HG03095 (cell line): ENCODE measurements around the gene PHETA1.
"Not testable (repeated sequence)": the region's sequence is repeated elsewhere in the genome, so short reads cannot be mapped to it uniquely, and the experiment has no call there.

ENCODE experiments used
- ATAC-seq: cut with Tn5 transposase; IDR thresholded peaks from one replicate; pipeline ENCODE4 v1.9.1; 2021; ENCODE audit warnings: moderate library complexity; ENCODE audit not compliant: unreplicated experiment

The PHETA1 gene

GRCh38 chr12:111405859-111406473 is 37.1 kb upstream of the PHETA1 start, which contains the start of gene SH2B3:
Gene SH2B3 (plus strand): TSS chr12:111405923. CDS start chr12:111418146, 12,223 bp downstream.
- ATAC-seq, result no peak

GRCh38 chr12:111405149-111405858 is 36.4 kb upstream of the PHETA1 start:
- peak; percentile 45 for ATAC-seq

- ATAC-seq, result peak; percentile 3
Measured at GRCh38 chr12:111404362-111405148, 35.7 kb upstream of the PHETA1 start.

GRCh38 chr12:111402490-111402824 is 33.6 kb upstream of the PHETA1 start:
- ATAC-seq, result not testable (repeated sequence)

- ATAC-seq, result no peak
Measured at GRCh38 chr12:111401167-111401605, 32.3 kb upstream of the PHETA1 start.

GRCh38 chr12:111399741-111400404 is 31.0 kb upstream of the PHETA1 start:
- not testable (repeated sequence) for ATAC-seq

- ATAC-seq, result no peak
Measured at GRCh38 chr12:111398530-111398929, 29.6 kb upstream of the PHETA1 start.

GRCh38 chr12:111396726-111397445 is 28.0 kb upstream of the PHETA1 start:
- peak; percentile 46 for ATAC-seq

GRCh38 chr12:111396271-111396670 is 27.4 kb upstream of the PHETA1 start:
- ATAC-seq, result not testable (repeated sequence)

- ATAC-seq, result no peak
Measured at GRCh38 chr12:111395336-111396187, 26.7 kb upstream of the PHETA1 start.

- no peak for ATAC-seq
Measured at GRCh38 chr12:111394480-111394879, 25.6 kb upstream of the PHETA1 start.

GRCh38 chr12:111393700-111394300 is 24.9 kb upstream of the PHETA1 start:
- no peak for ATAC-seq

GRCh38 chr12:111390910-111391309 is 22.0 kb upstream of the PHETA1 start:
- ATAC-seq, result no peak

- no peak for ATAC-seq
Measured at GRCh38 chr12:111389635-111390034, 20.7 kb upstream of the PHETA1 start.

- no peak for ATAC-seq
Measured at GRCh38 chr12:111387747-111388323, 18.9 kb upstream of the PHETA1 start.

GRCh38 chr12:111386885-111387284 is 18.0 kb upstream of the PHETA1 start:
- no peak for ATAC-seq

- no peak for ATAC-seq
Measured at GRCh38 chr12:111384596-111384995, 15.7 kb upstream of the PHETA1 start.

GRCh38 chr12:111379942-111380554 is 11.2 kb upstream of the PHETA1 start:
- no peak for ATAC-seq
